HG03045 (cell line): Measurements from ENCODE around the gene CMIP.

ENCODE experiments used
- ATAC-seq: cut with Tn5 transposase; IDR thresholded peaks from one replicate; pipeline ENCODE4 v1.9.1; 2021; ENCODE audit warnings: mild to moderate bottlenecking, moderate library complexity; ENCODE audit not compliant: unreplicated experiment

CMIP gene

GRCh38 chr16:81695321-81696165 is 250.9 kb downstream of the CMIP start:
- ATAC-seq: no peak

GRCh38 chr16:81696166-81696960 is 251.8 kb downstream of the CMIP start:
- ATAC-seq: no peak

GRCh38 chr16:81696961-81697615 is 252.5 kb downstream of the CMIP start:
- ATAC-seq: no peak

- ATAC-seq: no peak
Measured at GRCh38 chr16:81697616-81698309, 253.2 kb downstream of the CMIP start.

GRCh38 chr16:81698310-81698641 is 253.7 kb downstream of the CMIP start:
- no peak for ATAC-seq

GRCh38 chr16:81699596-81699995 is 255.0 kb downstream of the CMIP start:
- ATAC-seq: no peak

- ATAC-seq: no peak
Measured at GRCh38 chr16:81700071-81700779, 255.6 kb downstream of the CMIP start.

- ATAC-seq: no peak
Measured at GRCh38 chr16:81700780-81701165, 256.2 kb downstream of the CMIP start.

- ATAC-seq: no peak
Measured at GRCh38 chr16:81701296-81701970, 256.8 kb downstream of the CMIP start.

- no peak for ATAC-seq
Measured at GRCh38 chr16:81702506-81702905, 257.9 kb downstream of the CMIP start.

- no peak for ATAC-seq
Measured at GRCh38 chr16:81703177-81704155, 258.9 kb downstream of the CMIP start.

GRCh38 chr16:81705261-81705660 is 260.7 kb downstream of the CMIP start:
- no peak for ATAC-seq

GRCh38 chr16:81706327-81707295 is 262.0 kb downstream of the CMIP start:
- no peak for ATAC-seq

GRCh38 chr16:81707411-81708265 is 263.0 kb downstream of the CMIP start:
- ATAC-seq: no peak

GRCh38 chr16:81708266-81709015 is 263.8 kb downstream of the CMIP start:
- no peak for ATAC-seq
